ENCODE data around the gene ISLR. TPM values are rescaled to one million over a fixed set of nuclear protein-coding genes. Genes with fewer than 3 reads are reported as not detected.
"Not testable (repeated sequence)": the region's sequence is repeated elsewhere in the genome, so short reads cannot be mapped to it uniquely, and the experiment has no call there.

ISLR gene
- total and polyA plus RNA-seq, 10 donors, result 13.4 to 69.4 (median 24.0) TPM

GRCh38 chr15:74157868-74158827 lies 15.4 kb upstream of the ISLR start:
- intact Hi-C loops (cut with DNase I; ENCODE audit: low total_unique reads), result no loop called here
- no peak for DNase-seq
- Histone ChIP-seq H3K27me3 (replicated peaks in 1 of 7) (peaks cover 0 to 19% (median 0%) of the 10 kb centered on the region in 7 donors), H3K9me3 (no peaks in the 10 kb centered on the region), H3K4me1 (peaks cover 0 to 13% (median 7%) of the 10 kb centered on the region in 6 donors), H3K27ac (no peak overlapping the region), H3K36me3 (no peaks in the 10 kb centered on the region), H3K4me3 (no peak overlapping the region)
- WGBS, 5 donors, result 89 to 94% (median 90%) methylated on average over 9 of the region's 9 CpGs
- TF ChIP-seq POLR2A (IDR thresholded peaks at IDR 0.05), result no peak
- no peak for TF ChIP-seq CTCF (IDR thresholded peaks at IDR 0.05 in 8 of 11, conservative IDR thresholded peaks at IDR 0.05 in 3 of 11)
- TF ChIP-seq POLR2AphosphoS5 (IDR thresholded peaks at IDR 0.05), result no peak

GRCh38 chr15:74158855-74159650 lies 14.5 kb upstream of the ISLR start:
- H3K9me3 ChIP-seq, result no peaks in the 10 kb centered on the region
- peaks cover 0 to 24% (median 0%) of the 10 kb centered on the region in 7 donors for H3K27me3 ChIP-seq (replicated peaks in 1 of 7)
- no peak for TF ChIP-seq POLR2AphosphoS5 (IDR thresholded peaks at IDR 0.05)
- no peak for TF ChIP-seq POLR2A (IDR thresholded peaks at IDR 0.05)
- no peak for TF ChIP-seq CTCF (IDR thresholded peaks at IDR 0.05 in 8 of 11, conservative IDR thresholded peaks at IDR 0.05 in 3 of 11)
- no peak overlapping the region for H3K4me3 ChIP-seq
- 58 to 76% (median 67%) methylated on average over 5 of the region's 5 CpGs for WGBS, 5 donors
- no peak overlapping the region for H3K27ac ChIP-seq
- intact Hi-C loops (cut with DNase I; ENCODE audit: low total_unique reads), result no loop called here
- no peak for DNase-seq
- H3K4me1 ChIP-seq, result peaks cover 0 to 13% (median 7%) of the 10 kb centered on the region in 6 donors
- no peaks in the 10 kb centered on the region for H3K36me3 ChIP-seq

- WGBS, 5 donors, result 92 to 98% (median 95%) methylated on average over 1 of the region's 1 CpG
- no peak overlapping the region for H3K4me3 ChIP-seq
- peaks cover 0 to 13% (median 7%) of the 10 kb centered on the region in 6 donors for H3K4me1 ChIP-seq
- H3K36me3 ChIP-seq, result no peaks in the 10 kb centered on the region
- intact Hi-C loops (cut with DNase I; ENCODE audit: low total_unique reads), result no loop called here
- H3K9me3 ChIP-seq, result no peaks in the 10 kb centered on the region
- H3K27me3 ChIP-seq (replicated peaks in 1 of 7), result peaks cover 0 to 24% (median 0%) of the 10 kb centered on the region in 7 donors
- DNase-seq, result no peak
- TF ChIP-seq CTCF (IDR thresholded peaks at IDR 0.05 in 8 of 11, conservative IDR thresholded peaks at IDR 0.05 in 3 of 11) (no peak), POLR2A (IDR thresholded peaks at IDR 0.05) (no peak), POLR2AphosphoS5 (IDR thresholded peaks at IDR 0.05) (no peak)
- H3K27ac ChIP-seq, result no peak overlapping the region
Observed at GRCh38 chr15:74159773-74160172, 13.7 kb upstream of the ISLR start.

GRCh38 chr15:74160390-74160789 lies 13.1 kb upstream of the ISLR start:
- WGBS, 5 donors, result 94 to 99% (median 97%) methylated on average over 3 of the region's 3 CpGs
- DNase-seq; H3K36me3 ChIP-seq; intact Hi-C loops (cut with DNase I; ENCODE audit: low total_unique reads); H3K9me3 ChIP-seq; H3K4me3 ChIP-seq; H3K27ac ChIP-seq: not testable (repeated sequence)
- peaks cover 0 to 24% (median 0%) of the 10 kb centered on the region in 7 donors for H3K27me3 ChIP-seq (replicated peaks in 1 of 7)
- H3K4me1 ChIP-seq, result peaks cover 0 to 13% (median 7%) of the 10 kb centered on the region in 6 donors

DNA sequence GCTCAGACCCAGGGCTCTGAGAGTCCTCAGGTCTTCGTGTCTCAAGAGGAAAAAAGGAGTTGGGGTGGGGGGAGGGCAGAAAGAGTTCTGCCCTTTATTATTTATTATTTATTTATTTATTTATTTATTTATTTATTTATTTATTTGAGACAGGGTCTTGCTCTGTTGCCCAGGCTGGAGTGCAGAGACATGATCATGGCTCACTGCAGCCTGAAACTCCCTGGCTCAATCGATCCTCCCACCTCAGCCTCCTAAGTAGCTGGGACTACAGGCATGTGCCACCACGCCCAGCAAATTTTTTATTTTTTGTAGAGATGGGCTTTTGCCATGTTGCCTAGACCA lies 11.3 kb upstream of the ISLR start:
- H3K4me1 ChIP-seq; H3K4me3 ChIP-seq; DNase-seq; H3K36me3 ChIP-seq; H3K9me3 ChIP-seq; intact Hi-C loops (cut with DNase I; ENCODE audit: low total_unique reads); H3K27ac ChIP-seq: not testable (repeated sequence)
- peaks cover 0 to 22% (median 0%) of the 10 kb centered on the region in 7 donors for H3K27me3 ChIP-seq (replicated peaks in 1 of 7)
- WGBS, 5 donors, result 83 to 97% (median 94%) methylated on average over 3 of the region's 3 CpGs
